Stomach (tissue), 4 donors: ENCODE measurements around the gene SDCCAG8.

Experiments used
- CTCF ChIP-seq, 7 experiments: fragments of 450-650 bp in 4 of 7; fragments of 200-600 bp in 3 of 7; sonication (generic) in 3 of 7; IDR thresholded peaks; one replicate each; pipeline ENCODE4 v1.5.1; 2016 to 2019; ENCODE audit warnings: antibody characterized with exemption in 7 of 7, control low read depth in 2 of 7, mild to moderate bottlenecking in 1 of 7
- EP300 ChIP-seq: sonication (generic); formaldehyde crosslinking; IDR thresholded peaks from one replicate; pipeline ENCODE4 v1.6.1; 2017; ENCODE audit warnings: antibody characterized with exemption
- POLR2A ChIP-seq, 4 donors: fragments of 450-650 bp; IDR thresholded peaks; one replicate each; pipeline ENCODE4 v1.6.1; 2016; ENCODE audit warnings: antibody characterized with exemption in 4 of 4, control low read depth in 2 of 4, mild to moderate bottlenecking in 1 of 4, moderate library complexity in 1 of 4
- POLR2AphosphoS5 ChIP-seq, 3 donors: sonication (generic); formaldehyde crosslinking; IDR thresholded peaks; one replicate each; pipeline ENCODE4 v1.6.1; 2016; ENCODE audit warnings: antibody characterized with exemption in 3 of 3

- no peak for TF ChIP-seq CTCF (IDR thresholded peaks at IDR 0.05)
- TF ChIP-seq POLR2AphosphoS5 (IDR thresholded peaks at IDR 0.05): no peak
- no peak for TF ChIP-seq POLR2A (IDR thresholded peaks at IDR 0.05)
- TF ChIP-seq EP300: no peak
These were observed 749 bp downstream of the SDCCAG8 start for GRCh38 chr1:243256590-243256989.
